Memory B cell (primary cell): ENCODE results near the gene TSPOAP1.
A peak's percentile ranks its signal among the peaks of the same experiment; 100 is the strongest.
"Not testable (repeated sequence)": the region's sequence is repeated elsewhere in the genome, so short reads cannot be mapped to it uniquely, and the experiment has no call there.

Source experiments
- ATAC-seq: fragments of 150-1000 bp; cut with Tn5 transposase; 2 replicates; pipeline ENCODE4 v1.10.0; 2021; ENCODE audit warnings: low read depth, mild to moderate bottlenecking, moderate library complexity
- DNase-seq, 2 donors: peaks; one replicate each; pipeline ENCODE4 v3.0.0; 2022; ENCODE audit warnings: low spot score in 2 of 2
- H3K27ac Mint-ChIP-seq: one replicate; pipeline ENCODE4 v1.8.0; 2022; ENCODE audit warnings: mild to moderate bottlenecking, moderate library complexity, mixed read lengths
- H3K27me3 Mint-ChIP-seq: one replicate; pipeline ENCODE4 v1.8.0; 2022; ENCODE audit warnings: mixed read lengths
- H3K36me3 Mint-ChIP-seq: one replicate; pipeline ENCODE4 v1.8.0; 2022; ENCODE audit warnings: mild to moderate bottlenecking, mixed read lengths
- H3K4me1 Mint-ChIP-seq: one replicate; pipeline ENCODE4 v1.8.0; 2022; ENCODE audit warnings: mixed read lengths
- H3K4me3 Mint-ChIP-seq: one replicate; pipeline ENCODE4 v1.8.0; 2022; ENCODE audit warnings: mild to moderate bottlenecking, moderate library complexity, mixed read lengths
- H3K9me3 Mint-ChIP-seq: one replicate; pipeline ENCODE4 v1.8.0; 2022; ENCODE audit warnings: mixed read lengths

Gene TSPOAP1

GRCh38 chr17:58354541-58355216 is 26.1 kb upstream of the TSPOAP1 start:
- H3K27ac Mint-ChIP-seq, result no peak overlapping the region
- H3K27me3 Mint-ChIP-seq, result no peaks in the 10 kb centered on the region
- no peaks in the 10 kb centered on the region for H3K9me3 Mint-ChIP-seq
- H3K4me1 Mint-ChIP-seq, result peaks cover 18% of the 10 kb centered on the region
- DNase-seq (no peak), ATAC-seq (no peak)
- peaks cover 1% of the 10 kb centered on the region for H3K36me3 Mint-ChIP-seq
- H3K4me3 Mint-ChIP-seq, result no peak overlapping the region

GRCh38 chr17:58353389-58353825 is 24.8 kb upstream of the TSPOAP1 start:
- no peaks in the 10 kb centered on the region for H3K27me3 Mint-ChIP-seq
- H3K9me3 Mint-ChIP-seq, result no peaks in the 10 kb centered on the region
- peak overlapping the region; percentile 99 for H3K4me3 Mint-ChIP-seq
- H3K27ac Mint-ChIP-seq, result peak overlapping the region; percentile 97
- DNase-seq (no peak), ATAC-seq (no peak)
- H3K4me1 Mint-ChIP-seq, result peaks cover 26% of the 10 kb centered on the region
- H3K36me3 Mint-ChIP-seq, result peaks cover 10% of the 10 kb centered on the region

GRCh38 chr17:58352596-58353388 is 24.2 kb upstream of the TSPOAP1 start:
- H3K4me1 Mint-ChIP-seq, result peaks cover 26% of the 10 kb centered on the region
- peaks cover 12% of the 10 kb centered on the region for H3K36me3 Mint-ChIP-seq
- peak in 1 of 2 donors; percentile 19 for DNase-seq

GRCh38 chr17:58351831-58352595 is 23.4 kb upstream of the TSPOAP1 start, which contains the start of gene SUPT4H1:
Gene SUPT4H1 (minus strand): TSS chr17:58352201. CDS start chr17:58352135, 66 bp downstream.
- ATAC-seq (peak; percentile 94), DNase-seq (peak; percentile 90 to 95)
- peak within 1 kb of the TSS; percentile 99 for H3K4me3 Mint-ChIP-seq
- peak within 1 kb of the TSS; percentile 97 for H3K27ac Mint-ChIP-seq
- no peaks in the 10 kb centered on the region for H3K27me3 Mint-ChIP-seq
- H3K36me3 Mint-ChIP-seq, result peaks cover 17% of the 10 kb centered on the region
- H3K9me3 Mint-ChIP-seq, result no peaks in the 10 kb centered on the region
- peaks cover 26% of the 10 kb centered on the region for H3K4me1 Mint-ChIP-seq

More at GRCh38 chr17:58352596-58353388, 24.2 kb upstream of the TSPOAP1 start:
- no peaks in the 10 kb centered on the region for H3K27me3 Mint-ChIP-seq
- H3K4me3 Mint-ChIP-seq, result peak overlapping the region; percentile 99
- peak; percentile 13 for ATAC-seq
- H3K9me3 Mint-ChIP-seq, result no peaks in the 10 kb centered on the region
- peak overlapping the region; percentile 97 for H3K27ac Mint-ChIP-seq

GRCh38 chr17:58351182-58351581 is 22.6 kb upstream of the TSPOAP1 start:
- ATAC-seq (no peak), DNase-seq (no peak)
- peaks cover 18% of the 10 kb centered on the region for H3K36me3 Mint-ChIP-seq
- H3K27me3 Mint-ChIP-seq, result no peaks in the 10 kb centered on the region
- peak overlapping the region; percentile 97 for H3K27ac Mint-ChIP-seq
- H3K4me1 Mint-ChIP-seq, result peaks cover 26% of the 10 kb centered on the region
- H3K9me3 Mint-ChIP-seq, result no peaks in the 10 kb centered on the region
- H3K4me3 Mint-ChIP-seq, result peak overlapping the region; percentile 99

GRCh38 chr17:58348038-58348437 is 19.4 kb upstream of the TSPOAP1 start:
- no peak for ATAC-seq
- no peak overlapping the region for H3K4me3 Mint-ChIP-seq

GRCh38 chr17:58345500-58345899 is 16.9 kb upstream of the TSPOAP1 start:
- H3K27me3 Mint-ChIP-seq, result no peaks in the 10 kb centered on the region
- H3K4me1 Mint-ChIP-seq, result peaks cover 50% of the 10 kb centered on the region
- no peak for ATAC-seq
- H3K27ac Mint-ChIP-seq, result peak overlapping the region; percentile 99
- H3K9me3 Mint-ChIP-seq, result no peaks in the 10 kb centered on the region
- no peak overlapping the region for H3K4me3 Mint-ChIP-seq
- peaks cover 33% of the 10 kb centered on the region for H3K36me3 Mint-ChIP-seq
- DNase-seq, result no peak

More at GRCh38 chr17:58348038-58348437, 19.4 kb upstream of the TSPOAP1 start:
- Mint-ChIP-seq H3K36me3 (peaks cover 30% of the 10 kb centered on the region), H3K4me1 (peaks cover 42% of the 10 kb centered on the region), H3K9me3 (no peaks in the 10 kb centered on the region), H3K27me3 (no peaks in the 10 kb centered on the region), H3K27ac (peak overlapping the region; percentile 99)
- DNase-seq, result no peak

- H3K36me3 Mint-ChIP-seq, result peaks cover 32% of the 10 kb centered on the region
- peak in 1 of 2 donors; percentile 58 for DNase-seq
These were observed 16.2 kb upstream of the TSPOAP1 start for GRCh38 chr17:58344791-58345157.

GRCh38 chr17:58344047-58344790 is 15.6 kb upstream of the TSPOAP1 start:
- peak overlapping the region; percentile 99 for H3K27ac Mint-ChIP-seq
- DNase-seq (peak; percentile 69 to 85), ATAC-seq (peak; percentile 84)
- H3K36me3 Mint-ChIP-seq, result peaks cover 27% of the 10 kb centered on the region
- peaks cover 55% of the 10 kb centered on the region for H3K4me1 Mint-ChIP-seq
- no peaks in the 10 kb centered on the region for H3K9me3 Mint-ChIP-seq
- H3K27me3 Mint-ChIP-seq, result no peaks in the 10 kb centered on the region
- H3K4me3 Mint-ChIP-seq, result peak overlapping the region; percentile 91

More at GRCh38 chr17:58344791-58345157, 16.2 kb upstream of the TSPOAP1 start:
- peaks cover 54% of the 10 kb centered on the region for H3K4me1 Mint-ChIP-seq
- no peaks in the 10 kb centered on the region for H3K27me3 Mint-ChIP-seq
- peak; percentile 70 for ATAC-seq
- peak overlapping the region; percentile 99 for H3K27ac Mint-ChIP-seq
- no peaks in the 10 kb centered on the region for H3K9me3 Mint-ChIP-seq
- peak overlapping the region; percentile 91 for H3K4me3 Mint-ChIP-seq

GRCh38 chr17:58343131-58343530 is 14.5 kb upstream of the TSPOAP1 start:
- no peak for ATAC-seq
- H3K4me1 Mint-ChIP-seq, result peaks cover 59% of the 10 kb centered on the region

GRCh38 chr17:58341861-58342475 is 13.4 kb upstream of the TSPOAP1 start:
- Mint-ChIP-seq H3K9me3 (no peaks in the 10 kb centered on the region), H3K4me3 (peak overlapping the region; percentile 91), H3K27me3 (no peaks in the 10 kb centered on the region), H3K4me1 (peaks cover 66% of the 10 kb centered on the region), H3K36me3 (peaks cover 15% of the 10 kb centered on the region), H3K27ac (peak overlapping the region; percentile 99)
- ATAC-seq (no peak), DNase-seq (no peak)

More at GRCh38 chr17:58343131-58343530, 14.5 kb upstream of the TSPOAP1 start:
- H3K36me3 Mint-ChIP-seq, result peaks cover 20% of the 10 kb centered on the region
- no peaks in the 10 kb centered on the region for H3K27me3 Mint-ChIP-seq
- H3K9me3 Mint-ChIP-seq, result no peaks in the 10 kb centered on the region
- DNase-seq, result no peak
- H3K27ac Mint-ChIP-seq, result peak overlapping the region; percentile 99
- peak overlapping the region; percentile 91 for H3K4me3 Mint-ChIP-seq

- not testable (repeated sequence) for ATAC-seq, DNase-seq, H3K27me3 Mint-ChIP-seq, H3K9me3 Mint-ChIP-seq
- Mint-ChIP-seq H3K4me1 (peaks cover 72% of the 10 kb centered on the region), H3K36me3 (peaks cover 15% of the 10 kb centered on the region), H3K4me3 (peak overlapping the region; percentile 91), H3K27ac (peak overlapping the region; percentile 100)
These were observed 12.7 kb upstream of the TSPOAP1 start for GRCh38 chr17:58341136-58341860.
